Nephron (organoid): ENCODE data around the gene DEPDC4.
"Not testable (repeated sequence)": the region's sequence is repeated elsewhere in the genome, so short reads cannot be mapped to it uniquely, and the experiment has no call there.

ENCODE experiments used
- H3K27ac Mint-ChIP-seq, 3 experiments: 2 replicates each; pipeline ENCODE4 v1.8.0; 2020; ENCODE audit warnings: mixed read lengths in 3 of 3, mild to moderate bottlenecking in 2 of 3, moderate library complexity in 1 of 3
- H3K27me3 Mint-ChIP-seq: 2 replicates; pipeline ENCODE4 v1.8.0; 2021; ENCODE audit warnings: low read depth, mild to moderate bottlenecking, moderate library complexity, mixed read lengths
- H3K36me3 Mint-ChIP-seq: 2 replicates; pipeline ENCODE4 v1.8.0; 2020; ENCODE audit warnings: low read depth, mixed read lengths
- H3K4me1 Mint-ChIP-seq: 2 replicates; pipeline ENCODE4 v1.8.0; 2020; ENCODE audit warnings: mixed read lengths
- H3K4me3 Mint-ChIP-seq, 3 experiments: 2 replicates each; pipeline ENCODE4 v1.8.0; 2020; ENCODE audit warnings: mild to moderate bottlenecking in 3 of 3, mixed read lengths in 3 of 3, moderate library complexity in 2 of 3
- H3K9me3 Mint-ChIP-seq: 2 replicates; pipeline ENCODE4 v1.8.0; 2020; ENCODE audit warnings: mixed read lengths
- TF ChIP-seq, protein P1 (sequence below), 3 experiments: fragments of 200-600 bp; sonication (generic); IDR thresholded peaks; one replicate each; pipeline ENCODE4 v1.5.0; 2021; ENCODE audit warnings: antibody characterized with exemption in 3 of 3; ENCODE audit not compliant: unreplicated experiment in 3 of 3

DEPDC4 gene

GRCh38 chr12:100238801-100239200 is 28.1 kb downstream of the DEPDC4 start:
- no peaks in the 10 kb centered on the region for H3K9me3 Mint-ChIP-seq
- no peak overlapping the region for H3K27ac Mint-ChIP-seq
- no peaks in the 10 kb centered on the region for H3K36me3 Mint-ChIP-seq
- TF ChIP-seq, protein P1, sequence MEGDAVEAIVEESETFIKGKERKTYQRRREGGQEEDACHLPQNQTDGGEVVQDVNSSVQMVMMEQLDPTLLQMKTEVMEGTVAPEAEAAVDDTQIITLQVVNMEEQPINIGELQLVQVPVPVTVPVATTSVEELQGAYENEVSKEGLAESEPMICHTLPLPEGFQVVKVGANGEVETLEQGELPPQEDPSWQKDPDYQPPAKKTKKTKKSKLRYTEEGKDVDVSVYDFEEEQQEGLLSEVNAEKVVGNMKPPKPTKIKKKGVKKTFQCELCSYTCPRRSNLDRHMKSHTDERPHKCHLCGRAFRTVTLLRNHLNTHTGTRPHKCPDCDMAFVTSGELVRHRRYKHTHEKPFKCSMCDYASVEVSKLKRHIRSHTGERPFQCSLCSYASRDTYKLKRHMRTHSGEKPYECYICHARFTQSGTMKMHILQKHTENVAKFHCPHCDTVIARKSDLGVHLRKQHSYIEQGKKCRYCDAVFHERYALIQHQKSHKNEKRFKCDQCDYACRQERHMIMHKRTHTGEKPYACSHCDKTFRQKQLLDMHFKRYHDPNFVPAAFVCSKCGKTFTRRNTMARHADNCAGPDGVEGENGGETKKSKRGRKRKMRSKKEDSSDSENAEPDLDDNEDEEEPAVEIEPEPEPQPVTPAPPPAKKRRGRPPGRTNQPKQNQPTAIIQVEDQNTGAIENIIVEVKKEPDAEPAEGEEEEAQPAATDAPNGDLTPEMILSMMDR (IDR thresholded peaks at IDR 0.05; ENCODE audit: unreplicated experiment in 3 of 3): no peak
- H3K4me3 Mint-ChIP-seq: no peak overlapping the region
- no peaks in the 10 kb centered on the region for H3K27me3 Mint-ChIP-seq
- H3K4me1 Mint-ChIP-seq: peaks cover 6% of the 10 kb centered on the region

- Mint-ChIP-seq H3K27ac (no peak overlapping the region), H3K36me3 (no peaks in the 10 kb centered on the region), H3K4me3 (no peak overlapping the region), H3K4me1 (peaks cover 6% of the 10 kb centered on the region), H3K27me3 (no peaks in the 10 kb centered on the region), H3K9me3 (no peaks in the 10 kb centered on the region)
- TF ChIP-seq, protein P1 (IDR thresholded peaks at IDR 0.05; ENCODE audit: unreplicated experiment in 3 of 3): peak; percentile 64 to 76 (median 68)
Observed at GRCh38 chr12:100234591-100235304, 32.1 kb downstream of the DEPDC4 start.

GRCh38 chr12:100234166-100234565 is 32.7 kb downstream of the DEPDC4 start:
- no peaks in the 10 kb centered on the region for H3K9me3 Mint-ChIP-seq
- no peaks in the 10 kb centered on the region for H3K36me3 Mint-ChIP-seq
- no peak overlapping the region for H3K27ac Mint-ChIP-seq
- no peaks in the 10 kb centered on the region for H3K27me3 Mint-ChIP-seq
- H3K4me1 Mint-ChIP-seq: peaks cover 6% of the 10 kb centered on the region
- no peak overlapping the region for H3K4me3 Mint-ChIP-seq
- TF ChIP-seq, protein P1 (IDR thresholded peaks at IDR 0.05; ENCODE audit: unreplicated experiment in 3 of 3): no peak

DNA sequence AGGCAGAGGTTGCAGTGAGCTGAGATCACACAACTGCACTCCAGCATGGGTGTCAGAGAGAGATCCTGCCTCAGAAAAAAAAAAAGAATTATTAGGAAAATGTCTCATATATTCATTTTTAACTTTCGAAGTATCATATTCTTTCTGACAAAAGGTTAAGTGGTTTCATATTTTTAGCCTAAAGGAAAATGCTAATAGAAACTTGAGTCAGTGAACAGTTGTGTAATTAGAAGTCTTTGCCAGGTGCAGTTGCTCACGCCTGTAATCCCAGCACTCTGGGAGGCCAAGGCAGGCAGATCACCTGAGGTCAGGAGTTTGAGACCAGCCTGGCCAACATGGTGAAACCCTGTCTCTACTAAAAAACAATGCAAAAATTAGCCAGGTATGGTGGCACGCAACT is 35.0 kb downstream of the DEPDC4 start:
- not testable (repeated sequence) for H3K4me3 Mint-ChIP-seq, H3K27ac Mint-ChIP-seq, H3K36me3 Mint-ChIP-seq, H3K4me1 Mint-ChIP-seq, H3K27me3 Mint-ChIP-seq, H3K9me3 Mint-ChIP-seq

GRCh38 chr12:100229876-100230275 is 37.0 kb downstream of the DEPDC4 start:
- Mint-ChIP-seq H3K27ac (no peak overlapping the region), H3K27me3 (no peaks in the 10 kb centered on the region), H3K4me3 (no peak overlapping the region), H3K9me3 (no peaks in the 10 kb centered on the region), H3K4me1 (peaks cover 6% of the 10 kb centered on the region), H3K36me3 (peaks cover 4% of the 10 kb centered on the region)
- TF ChIP-seq, protein P1 (IDR thresholded peaks at IDR 0.05; ENCODE audit: unreplicated experiment in 3 of 3): no peak

DNA sequence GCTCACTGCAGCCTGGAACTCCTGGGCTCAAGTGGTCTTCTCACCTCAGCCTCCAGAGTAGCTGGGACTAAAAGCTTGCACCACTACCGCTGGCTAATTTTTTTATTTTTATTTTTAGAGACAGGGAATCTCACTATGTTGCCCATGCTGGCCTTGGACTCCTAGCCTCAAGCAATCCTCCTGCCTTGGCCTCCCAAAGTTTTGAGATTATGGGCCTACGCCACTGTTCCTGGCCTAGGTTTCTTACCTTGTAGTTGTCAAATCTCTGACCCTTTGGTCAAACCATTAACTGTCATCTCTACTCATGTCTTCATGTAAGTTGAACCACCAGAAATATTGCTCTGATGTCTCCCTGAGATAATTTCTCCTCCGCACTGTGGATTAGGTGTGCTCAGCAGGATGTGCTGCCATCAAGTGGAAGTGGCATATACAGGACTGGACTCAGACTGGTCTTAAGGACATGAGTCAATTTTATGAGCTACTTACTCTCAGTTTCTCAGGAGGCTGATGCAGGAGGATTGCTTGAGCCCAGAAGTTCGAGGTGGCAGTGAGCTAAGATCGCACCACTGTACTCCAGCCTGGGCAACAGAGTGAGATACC is 37.7 kb downstream of the DEPDC4 start:
- Mint-ChIP-seq H3K4me1 (peaks cover 2% of the 10 kb centered on the region), H3K27ac (no peak overlapping the region), H3K36me3 (peaks cover 6% of the 10 kb centered on the region), H3K9me3 (no peaks in the 10 kb centered on the region), H3K4me3 (no peak overlapping the region), H3K27me3 (no peaks in the 10 kb centered on the region)
- TF ChIP-seq, protein P1 (IDR thresholded peaks at IDR 0.05; ENCODE audit: unreplicated experiment in 3 of 3): no peak
